Purkinje cell (primary cell): ENCODE results near the gene CER1. TPM values are rescaled to one million over a fixed set of nuclear protein-coding genes. Genes with fewer than 3 reads are reported as not detected.

Experiments used
- polyA plus RNA-seq: library from polyadenylated mRNA; unstranded; fragments of >200 nt; fragmentation: Nextera tagmentation; gene quantifications from 2 replicates; pipeline ENCODE4 v1.2.1, GENCODE V29; 2014

CER1 gene
- polyA plus RNA-seq = not detected in 2 replicates

GRCh38 chr9:14722391-14723035, at the start of gene CER1:
Gene CER1, minus strand, starts transcription at chr9:14722733. Its CDS starts 61 bp downstream, at chr9:14722672.

GRCh38 chr9:14693251-14693861, 29.2 kb downstream of the CER1 start, which contains the start of gene ZDHHC21:
Gene ZDHHC21, minus strand, starts transcription at chr9:14693432. Its CDS starts 19,092 bp downstream, at chr9:14674340.

Other genes with a start within 250 kb of the CER1 start
- 16.8 and 18.4 TPM in 2 replicates for gene ZDHHC21, start 29.3 kb downstream of the CER1 start, polyA plus RNA-seq
- 1.6 and 4.5 TPM in 2 replicates for gene FREM1, start 187.7 kb upstream of the CER1 start, polyA plus RNA-seq